Activated CD4-positive, alpha-beta memory T cell treated with anti-CD3 and anti-CD28 coated beads for 36 hours (primary cell): Measurements from ENCODE around the gene CPN1. TPM values are rescaled to one million over a fixed set of nuclear protein-coding genes. Genes with fewer than 3 reads are reported as not detected.

Experiments used
- CTCF ChIA-PET: fragments of 350-600 bp; sonication (Branson Sonifier 250); formaldehyde crosslinking; loops from one replicate; lab custom pipeline; 2021; ENCODE audit warnings: antibody characterized with exemption, inconsistent platforms; lab: Charles Lee
- POLR2A ChIA-PET: fragments of 350-600 bp; sonication (Branson Sonifier 250); formaldehyde crosslinking; loops from one replicate; lab custom pipeline; 2021; ENCODE audit warnings: antibody characterized with exemption; lab: Charles Lee
- DNase-seq: peaks from one replicate; pipeline ENCODE4 v3.0.0-alpha.2; 2020
- H3K27ac Mint-ChIP-seq: one replicate; pipeline ENCODE4 v1.8.0; 2021; ENCODE audit warnings: mixed read lengths
- H3K27me3 Mint-ChIP-seq: one replicate; pipeline ENCODE4 v1.8.0; 2021; ENCODE audit warnings: mixed read lengths
- H3K36me3 Mint-ChIP-seq: one replicate; pipeline ENCODE4 v1.8.0; 2021; ENCODE audit warnings: mixed read lengths
- H3K4me1 Mint-ChIP-seq: one replicate; pipeline ENCODE4 v1.8.0; 2021; ENCODE audit warnings: low read depth, mixed read lengths
- H3K4me3 Mint-ChIP-seq: one replicate; pipeline ENCODE4 v1.8.0; 2021; ENCODE audit warnings: mild to moderate bottlenecking, mixed read lengths
- H3K9me3 Mint-ChIP-seq: one replicate; pipeline ENCODE4 v1.8.0; 2021; ENCODE audit warnings: mixed read lengths
- intact Hi-C: fragments of 100-400 bp; cut with micrococcal nuclease; formaldehyde crosslinking; loops from one replicate; pipeline ENCODE4 v1.15.1; 2023
- total RNA-seq, 2 experiments: library from RNA; stranded (reverse); gene quantifications; one replicate each; pipeline ENCODE4 v1.2.3, GENCODE V29; 2021

The CPN1 gene
- total RNA-seq, 2 experiments from 2014 or later, result not detected

- no peak for DNase-seq
- Mint-ChIP-seq H3K4me1 (peaks cover 11% of the 10 kb centered on the region), H3K9me3 (no peaks in the 10 kb centered on the region), H3K27ac (no peak overlapping the region), H3K4me3 (no peak overlapping the region), H3K27me3 (peaks cover 2% of the 10 kb centered on the region), H3K36me3 (peaks cover 2% of the 10 kb centered on the region)
- POLR2A ChIA-PET, result interaction anchor here (1.2 kb wide), 1 partner anchor 12 kb away, joined by 5 read pairs; no protein-coding TSS in a partner anchor
- CTCF ChIA-PET, result interaction anchor here (1.0 to 2.9 kb wide), 6 partner anchors 11 to 149 kb away, joined by 3 to 17 read pairs (median 4); partner anchors contain the start of gene DNMBP
- intact Hi-C loops, result loop anchor here (1.0 kb wide), 1 partner anchor 12 kb away; no protein-coding TSS in a partner anchor
Observed at GRCh38 chr10:99994801-99995200, 86.9 kb downstream of the CPN1 start.

- Mint-ChIP-seq H3K4me1 (peaks cover 11% of the 10 kb centered on the region), H3K9me3 (no peaks in the 10 kb centered on the region), H3K4me3 (no peak overlapping the region), H3K27me3 (peaks cover 2% of the 10 kb centered on the region), H3K36me3 (peaks cover 2% of the 10 kb centered on the region), H3K27ac (no peak overlapping the region)
- ChIA-PET CTCF (interaction anchor here (1.0 to 2.9 kb wide), 8 partner anchors 12 to 148 kb away, joined by 3 to 17 read pairs (median 3); partner anchors contain the start of gene DNMBP), POLR2A (no interaction called here)
- intact Hi-C loops, result loop anchor here (1.0 kb wide), 1 partner anchor 12 kb away; no protein-coding TSS in a partner anchor
- DNase-seq, result peak; percentile 69
Observed at GRCh38 chr10:99993701-99994689, 87.7 kb downstream of the CPN1 start.

Other genes starting within 250 kb of the CPN1 start
- 1 to 10 TPM; 2.1 to 2.2 TPM for gene DNMBP, start 71.9 kb downstream of the CPN1 start, total RNA-seq
- 10 to 100 TPM; 15.4 to 16.8 TPM for gene ERLIN1, start 104.2 kb upstream of the CPN1 start, total RNA-seq
- gene CHUK, start 147.7 kb upstream of the CPN1 start, total RNA-seq, result 10 to 100 TPM; 26.2 to 26.6 TPM
- gene CWF19L1, start 185.8 kb upstream of the CPN1 start, total RNA-seq, result 10 to 100 TPM; 40.6 to 42.5 TPM
- 10 to 100 TPM; 50.5 to 51.5 TPM for gene BLOC1S2, start 204.8 kb upstream of the CPN1 start, total RNA-seq
- gene PKD2L1, start 248.4 kb upstream of the CPN1 start, total RNA-seq, result not detected